Naive thymus-derived CD8-positive, alpha-beta T cell (primary cell): ENCODE measurements around the gene REEP3. TPM values are rescaled to one million over a fixed set of nuclear protein-coding genes. Genes with fewer than 3 reads are reported as not detected.
"Not testable (repeated sequence)": the region's sequence is repeated elsewhere in the genome, so short reads cannot be mapped to it uniquely, and the experiment has no call there.

Source experiments
- ATAC-seq, 2 donors: fragments of 150-1000 bp; cut with Tn5 transposase in 1 of 2; sonication (Bioruptor Pico), chemical (Tn5 transposase) in 1 of 2; 1 replicate in 1 of 2; 2 replicates in 1 of 2; pipeline ENCODE4 v1.10.0; 2021; ENCODE audit warnings: mild to moderate bottlenecking in 2 of 2, moderate library complexity in 2 of 2
- POLR2A ChIA-PET: fragments of 350-600 bp; sonication (Branson Sonifier 250); formaldehyde crosslinking; loops from one replicate; lab custom pipeline; 2021; ENCODE audit warnings: antibody characterized with exemption; lab: Charles Lee
- DNase-seq, 10 donors: peaks; one replicate each; pipeline versions ENCODE4 v3.0.0 to v3.0.0-alpha.2; 2020 to 2022
- H3K27ac Mint-ChIP-seq, 10 donors: one replicate each; pipeline ENCODE4 v1.8.0; 2020 to 2022; ENCODE audit warnings: mild to moderate bottlenecking in 10 of 10, mixed read lengths in 10 of 10, moderate library complexity in 4 of 10, inconsistent platforms in 1 of 10
- H3K27me3 Mint-ChIP-seq, 5 donors: one replicate each; pipeline ENCODE4 v1.8.0; 2021 to 2022; ENCODE audit warnings: mixed read lengths in 5 of 5
- H3K36me3 Mint-ChIP-seq, 3 donors: one replicate each; pipeline ENCODE4 v1.8.0; 2020 to 2022; ENCODE audit warnings: mixed read lengths in 3 of 3, mild to moderate bottlenecking in 2 of 3, inconsistent platforms in 1 of 3
- H3K4me1 Mint-ChIP-seq, 4 donors: one replicate each; pipeline ENCODE4 v1.8.0; 2021 to 2022; ENCODE audit warnings: mixed read lengths in 4 of 4
- H3K4me3 Mint-ChIP-seq, 10 donors: one replicate each; pipeline ENCODE4 v1.8.0; 2020 to 2022; ENCODE audit warnings: mild to moderate bottlenecking in 10 of 10, mixed read lengths in 10 of 10, moderate library complexity in 6 of 10, inconsistent platforms in 1 of 10
- H3K9me3 Mint-ChIP-seq, 9 donors: one replicate each; pipeline ENCODE4 v1.8.0; 2020 to 2022; ENCODE audit warnings: mixed read lengths in 9 of 9, mild to moderate bottlenecking in 3 of 9, inconsistent platforms in 1 of 9, moderate library complexity in 1 of 9
- polyA plus RNA-seq, 3 donors: library from polyadenylated mRNA; unstranded; fragments of 300-500 nt; fragmentation: Illumina TruSeq; gene quantifications; one replicate each; pipeline ENCODE4 v1.2.3, GENCODE V29; 2021
- total RNA-seq, 8 experiments: library from RNA in 2 of 8; stranded (reverse) in 2 of 8; gene quantifications; one replicate each; pipeline ENCODE4 v1.2.3 and lab custom pipeline; 2021 to 2026

REEP3 gene
- total and polyA plus RNA-seq, 5 experiments from 2014 or later = 3.8 to 10.7 (median 6.1) TPM

DNA sequence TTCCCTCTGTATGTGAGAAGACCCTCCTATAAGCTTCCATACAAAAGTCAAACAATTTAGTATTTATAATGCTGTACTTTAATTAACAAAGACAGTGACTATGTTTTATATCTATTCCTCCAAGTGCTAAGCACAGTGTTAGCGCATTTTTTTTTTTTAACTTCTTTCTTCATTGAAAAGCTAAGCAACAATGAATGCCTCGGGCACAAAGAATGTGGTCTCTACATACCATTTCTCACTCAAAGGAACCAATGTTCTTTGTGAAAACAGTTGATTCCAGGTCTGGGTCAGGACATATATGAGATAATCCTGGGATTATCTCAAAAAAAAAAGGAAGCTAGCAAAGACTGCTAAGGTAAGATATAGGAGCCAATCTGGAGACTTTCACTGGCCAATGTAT lies 26.2 kb upstream of the REEP3 start:
- Mint-ChIP-seq H3K36me3 (peaks cover 0 to 14% (median 12%) of the 10 kb centered on the region in 3 donors), H3K27me3 (no peaks in the 10 kb centered on the region), H3K4me3 (no peak overlapping the region), H3K4me1 (peaks cover 13 to 38% (median 33%) of the 10 kb centered on the region in 4 donors), H3K27ac (no peak overlapping the region), H3K9me3 (no peaks in the 10 kb centered on the region)
- DNase-seq (no peak), ATAC-seq (no peak)
- POLR2A ChIA-PET = interaction anchor here (0.6 kb wide), 1 partner anchor 207 kb away, joined by 3 read pairs; no protein-coding TSS in a partner anchor

- Mint-ChIP-seq H3K27me3 (no peaks in the 10 kb centered on the region), H3K4me3 (no peak overlapping the region), H3K27ac (peak overlapping the region in 1 of 10 donors; percentile 9), H3K4me1 (peaks cover 10 to 36% (median 33%) of the 10 kb centered on the region in 4 donors), H3K9me3 (no peaks in the 10 kb centered on the region), H3K36me3 (peaks cover 0 to 23% (median 17%) of the 10 kb centered on the region in 3 donors)
- ATAC-seq (no peak), DNase-seq (no peak)
- POLR2A ChIA-PET = no interaction called here
These were observed 24.6 kb upstream of the REEP3 start for GRCh38 chr10:63496561-63496960.

DNA sequence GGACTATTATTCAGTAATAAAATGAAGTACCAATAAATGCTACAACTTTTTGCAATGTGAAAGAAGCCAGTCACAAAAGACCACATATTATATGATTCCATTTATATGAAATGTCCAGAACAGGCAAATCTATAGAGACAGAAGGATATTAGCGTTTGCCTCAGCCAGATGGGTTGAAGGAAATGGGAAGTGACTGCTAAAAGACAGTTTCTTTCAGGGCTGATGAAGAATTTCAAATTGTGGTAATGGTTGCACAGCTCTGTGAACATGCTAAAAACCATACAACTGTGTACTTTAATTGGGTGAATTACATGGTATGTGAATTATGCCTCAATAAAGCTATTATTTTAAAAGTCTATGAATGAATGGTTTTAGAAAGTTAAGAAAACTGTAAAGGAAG lies 23.9 kb upstream of the REEP3 start:
- Mint-ChIP-seq H3K27ac (no peak overlapping the region), H3K4me1 (peaks cover 8 to 31% (median 30%) of the 10 kb centered on the region in 4 donors), H3K27me3 (no peaks in the 10 kb centered on the region), H3K4me3 (no peak overlapping the region), H3K36me3 (peaks cover 0 to 23% (median 17%) of the 10 kb centered on the region in 3 donors), H3K9me3 (no peaks in the 10 kb centered on the region)
- ATAC-seq = no peak
- POLR2A ChIA-PET = no interaction called here
- no peak for DNase-seq

- Mint-ChIP-seq H3K27ac (peak overlapping the region in 1 of 10 donors; percentile 15), H3K36me3 (peaks cover 0 to 21% (median 17%) of the 10 kb centered on the region in 3 donors), H3K4me3 (no peak overlapping the region), H3K9me3 (no peaks in the 10 kb centered on the region), H3K27me3 (no peaks in the 10 kb centered on the region), H3K4me1 (peaks cover 8 to 35% (median 30%) of the 10 kb centered on the region in 4 donors)
- POLR2A ChIA-PET = interaction anchor here (0.6 kb wide), 1 partner anchor 32 kb away, joined by 3 read pairs; no protein-coding TSS in a partner anchor
- DNase-seq = no peak
- ATAC-seq = no peak
These were observed 22.5 kb upstream of the REEP3 start for GRCh38 chr10:63498665-63499064.

GRCh38 chr10:63500551-63500950 lies 20.6 kb upstream of the REEP3 start:
- not testable (repeated sequence) for DNase-seq, ATAC-seq, H3K9me3 Mint-ChIP-seq, H3K27ac Mint-ChIP-seq, H3K27me3 Mint-ChIP-seq
- Mint-ChIP-seq H3K4me3 (peak overlapping the region in 1 of 10 donors; percentile 28), H3K4me1 (peaks cover 13 to 49% (median 34%) of the 10 kb centered on the region in 4 donors), H3K36me3 (peaks cover 0 to 15% (median 14%) of the 10 kb centered on the region in 3 donors)
- POLR2A ChIA-PET = interaction anchor here (0.6 kb wide), 1 partner anchor 22 kb away, joined by 3 read pairs; no protein-coding TSS in a partner anchor

GRCh38 chr10:63501954-63502353 lies 19.2 kb upstream of the REEP3 start:
- Mint-ChIP-seq H3K4me1 (peaks cover 19 to 53% (median 36%) of the 10 kb centered on the region in 4 donors), H3K9me3 (no peaks in the 10 kb centered on the region), H3K4me3 (no peak overlapping the region), H3K27me3 (no peaks in the 10 kb centered on the region), H3K27ac (no peak overlapping the region), H3K36me3 (peaks cover 0 to 15% (median 5%) of the 10 kb centered on the region in 3 donors)
- no peak for ATAC-seq
- POLR2A ChIA-PET = interaction anchor here (0.7 kb wide), 1 partner anchor 16 kb away, joined by 7 read pairs; no protein-coding TSS in a partner anchor
- DNase-seq = no peak

- Mint-ChIP-seq H3K4me3 (no peak overlapping the region), H3K9me3 (no peaks in the 10 kb centered on the region), H3K4me1 (peaks cover 21 to 46% (median 32%) of the 10 kb centered on the region in 4 donors), H3K27me3 (no peaks in the 10 kb centered on the region), H3K36me3 (peaks cover 0 to 17% (median 5%) of the 10 kb centered on the region in 3 donors), H3K27ac (no peak overlapping the region)
- ATAC-seq = no peak
- POLR2A ChIA-PET = no interaction called here
- DNase-seq = no peak
These were observed 18.4 kb upstream of the REEP3 start for GRCh38 chr10:63502832-63503231.

DNA sequence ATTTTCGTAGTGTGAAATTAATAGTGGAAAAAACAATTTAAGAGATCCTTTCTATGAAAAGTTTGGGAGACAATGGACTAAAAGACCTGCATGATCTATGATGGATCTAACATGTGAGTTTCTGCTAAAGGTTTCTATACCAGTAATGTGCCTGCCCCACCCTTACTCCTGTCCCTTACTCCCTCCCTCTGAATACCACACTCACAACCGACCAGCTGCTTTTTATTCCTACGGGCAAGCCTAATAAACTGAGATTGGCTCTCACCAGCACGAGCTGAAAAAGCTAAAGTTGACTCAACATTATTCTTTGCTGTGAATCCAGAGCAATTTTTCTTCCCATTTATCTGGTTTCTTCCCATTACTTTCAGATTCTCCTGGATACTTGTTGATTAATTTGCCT lies 17.8 kb upstream of the REEP3 start:
- H3K4me1 Mint-ChIP-seq = peaks cover 21 to 42% (median 29%) of the 10 kb centered on the region in 4 donors
- H3K36me3 Mint-ChIP-seq = peaks cover 0 to 17% (median 5%) of the 10 kb centered on the region in 3 donors
- H3K27me3 Mint-ChIP-seq = no peaks in the 10 kb centered on the region
- ATAC-seq (no peak), DNase-seq (no peak)
- POLR2A ChIA-PET = no interaction called here
- H3K27ac Mint-ChIP-seq = no peak overlapping the region
- no peak overlapping the region for H3K4me3 Mint-ChIP-seq
- no peaks in the 10 kb centered on the region for H3K9me3 Mint-ChIP-seq

GRCh38 chr10:63504145-63504881 lies 16.9 kb upstream of the REEP3 start:
- Mint-ChIP-seq H3K9me3 (no peaks in the 10 kb centered on the region), H3K4me1 (peaks cover 18 to 40% (median 27%) of the 10 kb centered on the region in 4 donors), H3K36me3 (peaks cover 0 to 15% (median 5%) of the 10 kb centered on the region in 3 donors), H3K27me3 (no peaks in the 10 kb centered on the region), H3K27ac (peak overlapping the region in 2 of 10 donors; percentile 19 to 23), H3K4me3 (no peak overlapping the region)
- POLR2A ChIA-PET = no interaction called here
- ATAC-seq (no peak), DNase-seq (no peak)

DNA sequence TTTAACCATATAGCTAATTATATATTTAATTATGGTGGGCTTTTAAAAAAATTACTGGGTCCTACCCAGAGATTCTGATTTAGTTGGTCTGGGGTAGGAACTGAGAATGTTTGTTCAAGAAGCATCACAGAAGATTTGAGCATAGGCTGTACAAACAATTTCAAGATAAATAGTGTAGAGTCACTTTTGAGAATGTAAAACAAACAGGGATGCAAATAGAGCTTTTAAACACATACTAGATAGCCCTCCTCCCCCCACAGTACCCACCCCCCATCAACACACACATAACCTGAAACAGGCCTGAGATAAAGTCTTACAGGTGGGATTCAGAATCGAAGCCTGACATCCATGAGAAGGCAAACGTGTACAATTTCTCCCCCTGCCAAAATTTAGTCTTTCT lies 15.6 kb upstream of the REEP3 start:
- no peak for ATAC-seq
- H3K27me3 Mint-ChIP-seq = no peaks in the 10 kb centered on the region
- DNase-seq = no peak
- no peaks in the 10 kb centered on the region for H3K9me3 Mint-ChIP-seq
- H3K36me3 Mint-ChIP-seq = peaks cover 0 to 6% (median 6%) of the 10 kb centered on the region in 3 donors
- H3K4me3 Mint-ChIP-seq = no peak overlapping the region
- H3K27ac Mint-ChIP-seq = peak overlapping the region in 1 of 10 donors; percentile 8
- POLR2A ChIA-PET = interaction anchor here (0.6 kb wide), 1 partner anchor 280 kb away, joined by 3 read pairs; no protein-coding TSS in a partner anchor
- H3K4me1 Mint-ChIP-seq = peaks cover 18 to 40% (median 30%) of the 10 kb centered on the region in 4 donors

- no peaks in the 10 kb centered on the region for H3K9me3 Mint-ChIP-seq
- peaks cover 18 to 40% (median 28%) of the 10 kb centered on the region in 4 donors for H3K4me1 Mint-ChIP-seq
- no peak overlapping the region for H3K27ac Mint-ChIP-seq
- DNase-seq (no peak), ATAC-seq (no peak)
- no peak overlapping the region for H3K4me3 Mint-ChIP-seq
- H3K36me3 Mint-ChIP-seq = peaks cover 0 to 3% (median 2%) of the 10 kb centered on the region in 3 donors
- POLR2A ChIA-PET = no interaction called here
- H3K27me3 Mint-ChIP-seq = no peaks in the 10 kb centered on the region
These were observed 14.6 kb upstream of the REEP3 start for GRCh38 chr10:63506554-63506953.

DNA sequence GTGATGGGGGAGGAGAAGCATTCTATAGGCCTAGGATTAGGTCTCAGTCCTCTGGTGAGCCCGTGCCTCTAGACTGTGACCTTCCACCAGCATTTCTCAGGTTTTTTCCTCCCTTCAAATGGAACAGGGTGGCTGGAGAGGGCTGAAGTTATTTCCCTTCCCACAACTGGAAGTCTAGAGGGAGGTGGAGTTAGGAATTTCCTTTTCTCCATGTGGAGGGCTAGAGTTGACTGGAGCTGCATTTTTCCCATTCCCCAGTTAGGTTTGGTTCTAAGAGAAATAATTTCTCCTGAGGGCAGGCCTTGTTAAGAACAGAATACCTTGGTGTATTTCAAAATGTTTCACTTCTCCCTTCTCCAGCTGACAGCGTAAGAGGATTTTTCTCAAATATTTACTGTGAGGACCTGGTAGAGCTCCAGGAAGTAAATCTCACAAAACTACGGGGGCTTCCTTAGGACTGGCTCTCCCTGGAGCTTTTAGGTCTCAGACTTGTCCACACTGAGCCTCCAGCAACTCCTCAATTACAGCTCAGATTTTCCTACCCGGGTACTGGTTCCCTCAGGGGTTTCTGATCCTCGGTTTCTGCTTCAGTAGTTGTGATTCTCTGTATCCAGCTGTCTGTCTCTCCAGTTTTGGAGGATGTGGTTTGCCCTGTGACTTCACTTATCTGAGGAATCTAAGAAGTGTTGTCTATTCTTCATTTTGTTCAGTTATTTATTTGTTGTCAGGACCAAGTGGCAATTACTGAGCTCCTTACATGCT lies 6.0 kb upstream of the REEP3 start:
- peaks cover 0 to 19% (median 0%) of the 10 kb centered on the region in 3 donors for H3K36me3 Mint-ChIP-seq
- peaks cover 0 to 13% (median 0%) of the 10 kb centered on the region in 9 donors for H3K9me3 Mint-ChIP-seq
- ATAC-seq = peak in 1 of 2 donors; percentile 53
- peak overlapping the region in 7 of 10 donors; percentile 4 to 45 (median 23) for H3K4me3 Mint-ChIP-seq
- H3K27me3 Mint-ChIP-seq = no peaks in the 10 kb centered on the region
- DNase-seq = no peak
- POLR2A ChIA-PET = no interaction called here
- H3K27ac Mint-ChIP-seq = peak overlapping the region in 8 of 10 donors; percentile 1 to 69 (median 12)
- peaks cover 31 to 69% (median 62%) of the 10 kb centered on the region in 4 donors for H3K4me1 Mint-ChIP-seq
